ENCODE results near the gene DPP9. TPM values are rescaled to one million over a fixed set of nuclear protein-coding genes. Genes with fewer than 3 reads are reported as not detected.
A peak's percentile ranks its signal among the peaks of the same experiment; 100 is the strongest.

DPP9 gene
- total and polyA plus RNA-seq, 2 of the 13 experiments (the other 11 are each of a cell fraction or from before 2014, with no cell fraction given): 8.4 to 25.8 TPM

- TF ChIP-seq, protein P1, sequence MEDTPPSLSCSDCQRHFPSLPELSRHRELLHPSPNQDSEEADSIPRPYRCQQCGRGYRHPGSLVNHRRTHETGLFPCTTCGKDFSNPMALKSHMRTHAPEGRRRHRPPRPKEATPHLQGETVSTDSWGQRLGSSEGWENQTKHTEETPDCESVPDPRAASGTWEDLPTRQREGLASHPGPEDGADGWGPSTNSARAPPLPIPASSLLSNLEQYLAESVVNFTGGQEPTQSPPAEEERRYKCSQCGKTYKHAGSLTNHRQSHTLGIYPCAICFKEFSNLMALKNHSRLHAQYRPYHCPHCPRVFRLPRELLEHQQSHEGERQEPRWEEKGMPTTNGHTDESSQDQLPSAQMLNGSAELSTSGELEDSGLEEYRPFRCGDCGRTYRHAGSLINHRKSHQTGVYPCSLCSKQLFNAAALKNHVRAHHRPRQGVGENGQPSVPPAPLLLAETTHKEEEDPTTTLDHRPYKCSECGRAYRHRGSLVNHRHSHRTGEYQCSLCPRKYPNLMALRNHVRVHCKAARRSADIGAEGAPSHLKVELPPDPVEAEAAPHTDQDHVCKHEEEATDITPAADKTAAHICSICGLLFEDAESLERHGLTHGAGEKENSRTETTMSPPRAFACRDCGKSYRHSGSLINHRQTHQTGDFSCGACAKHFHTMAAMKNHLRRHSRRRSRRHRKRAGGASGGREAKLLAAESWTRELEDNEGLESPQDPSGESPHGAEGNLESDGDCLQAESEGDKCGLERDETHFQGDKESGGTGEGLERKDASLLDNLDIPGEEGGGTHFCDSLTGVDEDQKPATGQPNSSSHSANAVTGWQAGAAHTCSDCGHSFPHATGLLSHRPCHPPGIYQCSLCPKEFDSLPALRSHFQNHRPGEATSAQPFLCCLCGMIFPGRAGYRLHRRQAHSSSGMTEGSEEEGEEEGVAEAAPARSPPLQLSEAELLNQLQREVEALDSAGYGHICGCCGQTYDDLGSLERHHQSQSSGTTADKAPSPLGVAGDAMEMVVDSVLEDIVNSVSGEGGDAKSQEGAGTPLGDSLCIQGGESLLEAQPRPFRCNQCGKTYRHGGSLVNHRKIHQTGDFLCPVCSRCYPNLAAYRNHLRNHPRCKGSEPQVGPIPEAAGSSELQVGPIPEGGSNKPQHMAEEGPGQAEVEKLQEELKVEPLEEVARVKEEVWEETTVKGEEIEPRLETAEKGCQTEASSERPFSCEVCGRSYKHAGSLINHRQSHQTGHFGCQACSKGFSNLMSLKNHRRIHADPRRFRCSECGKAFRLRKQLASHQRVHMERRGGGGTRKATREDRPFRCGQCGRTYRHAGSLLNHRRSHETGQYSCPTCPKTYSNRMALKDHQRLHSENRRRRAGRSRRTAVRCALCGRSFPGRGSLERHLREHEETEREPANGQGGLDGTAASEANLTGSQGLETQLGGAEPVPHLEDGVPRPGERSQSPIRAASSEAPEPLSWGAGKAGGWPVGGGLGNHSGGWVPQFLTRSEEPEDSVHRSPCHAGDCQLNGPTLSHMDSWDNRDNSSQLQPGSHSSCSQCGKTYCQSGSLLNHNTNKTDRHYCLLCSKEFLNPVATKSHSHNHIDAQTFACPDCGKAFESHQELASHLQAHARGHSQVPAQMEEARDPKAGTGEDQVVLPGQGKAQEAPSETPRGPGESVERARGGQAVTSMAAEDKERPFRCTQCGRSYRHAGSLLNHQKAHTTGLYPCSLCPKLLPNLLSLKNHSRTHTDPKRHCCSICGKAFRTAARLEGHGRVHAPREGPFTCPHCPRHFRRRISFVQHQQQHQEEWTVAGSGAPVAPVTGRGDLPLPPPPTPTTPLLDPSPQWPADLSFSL (CRISPR knock-in tag; IDR thresholded peaks at IDR 0.05): peak; percentile 94
- no peak for TF ChIP-seq BCLAF1 (IDR thresholded peaks at IDR 0.05)
- TF ChIP-seq USF2 (IDR thresholded peaks at IDR 0.05; ENCODE audit: low read depth, low read length): no peak
- TF ChIP-seq USF2 (CRISPR knock-in tag; IDR thresholded peaks at IDR 0.05; ENCODE audit: borderline replicate concordance): peak; percentile 78
- 0 out of 2 replicates have a peak, but pooled peaks have one; percentile 32 for TF ChIP-seq RFX5 (IDR thresholded peaks at IDR 0.05; ENCODE audit: low read depth, low read length)
- peak; percentile 100 for TF ChIP-seq ZSCAN30 (CRISPR knock-in tag; IDR thresholded peaks at IDR 0.05)
- TF ChIP-seq ZBTB21 (CRISPR knock-in tag; IDR thresholded peaks at IDR 0.05): peak; percentile 97
These were observed 45.5 kb upstream of the DPP9 start (continued) for GRCh38 chr19:4768934-4769777.
